Activated naive CD8-positive, alpha-beta T cell treated with anti-CD3 and anti-CD28 coated beads, Interleukin-2, amount 10 ng/mL, durations not matched to agents 7 days and 5 days (primary cell): Measurements from ENCODE around the gene TM9SF3. TPM values are rescaled to one million over a fixed set of nuclear protein-coding genes. Genes with fewer than 3 reads are reported as not detected.
"Not testable (repeated sequence)": the region's sequence is repeated elsewhere in the genome, so short reads cannot be mapped to it uniquely, and the experiment has no call there.

Experiments
- ATAC-seq: fragments of 150-1000 bp; cut with Tn5 transposase; one replicate; pipeline ENCODE4 v1.10.0; 2021; ENCODE audit warnings: low read depth, moderate library complexity
- POLR2A ChIA-PET: fragments of 350-600 bp; sonication (Branson Sonifier 250); formaldehyde crosslinking; loops from one replicate; lab custom pipeline; 2021; ENCODE audit warnings: antibody characterized with exemption; lab: Charles Lee
- DNase-seq: peaks from one replicate; pipeline ENCODE4 v3.0.0; 2021
- H3K27ac Mint-ChIP-seq: one replicate; pipeline ENCODE4 v1.8.0; 2022; ENCODE audit warnings: mild to moderate bottlenecking, mixed read lengths
- H3K27me3 Mint-ChIP-seq: one replicate; pipeline ENCODE4 v1.8.0; 2022; ENCODE audit warnings: mild to moderate bottlenecking, moderate library complexity, mixed read lengths
- H3K36me3 Mint-ChIP-seq: one replicate; pipeline ENCODE4 v1.8.0; 2021; ENCODE audit warnings: mild to moderate bottlenecking, mixed read lengths
- H3K4me1 Mint-ChIP-seq: one replicate; pipeline ENCODE4 v1.8.0; 2021; ENCODE audit warnings: mixed read lengths
- H3K4me3 Mint-ChIP-seq: one replicate; pipeline ENCODE4 v1.8.0; 2022; ENCODE audit warnings: mild to moderate bottlenecking, moderate library complexity, mixed read lengths
- H3K9me3 Mint-ChIP-seq: one replicate; pipeline ENCODE4 v1.8.0; 2021; ENCODE audit warnings: mixed read lengths
- total RNA-seq, 2 experiments: library from RNA; stranded (reverse); gene quantifications; one replicate each; pipeline ENCODE4 v1.2.3, GENCODE V29; 2021

Gene TM9SF3
- total RNA-seq, 2 experiments from 2014 or later: 72.9 to 75.2 TPM

GRCh38 chr10:96573036-96573435, 13.8 kb downstream of the TM9SF3 start:
- no peak for DNase-seq
- Mint-ChIP-seq H3K4me1 (peaks cover 16% of the 10 kb centered on the region), H3K27me3 (no peaks in the 10 kb centered on the region), H3K27ac (no peak overlapping the region), H3K4me3 (no peak overlapping the region), H3K9me3 (no peaks in the 10 kb centered on the region), H3K36me3 (peaks cover 35% of the 10 kb centered on the region)
- ATAC-seq: no peak
- POLR2A ChIA-PET: interaction anchor here (0.6 kb wide), 1 partner anchor 10 kb away, joined by 3 read pairs; no protein-coding TSS in a partner anchor

- Mint-ChIP-seq H3K4me3 (no peak overlapping the region), H3K4me1 (peaks cover 21% of the 10 kb centered on the region), H3K36me3 (peaks cover 34% of the 10 kb centered on the region), H3K27ac (no peak overlapping the region), H3K27me3 (no peaks in the 10 kb centered on the region), H3K9me3 (no peaks in the 10 kb centered on the region)
- DNase-seq (no peak), ATAC-seq (no peak)
- POLR2A ChIA-PET: no interaction called here
Observed at GRCh38 chr10:96570983-96571964, 15.5 kb downstream of the TM9SF3 start.

DNA sequence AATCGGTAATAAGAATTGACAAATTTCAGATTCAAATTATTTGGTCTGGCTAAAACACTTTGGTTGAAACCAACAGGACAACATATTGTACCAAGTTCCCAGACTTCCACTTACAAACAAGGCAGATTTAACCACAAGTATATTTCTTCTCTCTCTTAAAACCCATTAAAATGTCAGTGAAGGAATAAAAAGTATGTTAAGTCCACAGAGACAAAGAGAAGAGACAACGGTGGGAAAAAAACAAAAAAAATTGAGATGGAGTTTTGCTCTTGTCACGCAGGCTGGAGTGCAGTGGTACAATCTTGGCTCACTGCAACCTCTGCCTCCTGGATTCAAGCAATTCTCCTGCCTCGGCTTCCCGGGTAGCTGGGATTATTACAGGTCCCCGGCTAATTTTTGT, 16.3 kb downstream of the TM9SF3 start:
- H3K4me3 Mint-ChIP-seq: no peak overlapping the region
- H3K27me3 Mint-ChIP-seq: no peaks in the 10 kb centered on the region
- H3K9me3 Mint-ChIP-seq: no peaks in the 10 kb centered on the region
- H3K27ac Mint-ChIP-seq: peak overlapping the region; percentile 31
- POLR2A ChIA-PET: no interaction called here
- no peak for DNase-seq
- H3K36me3 Mint-ChIP-seq: peaks cover 31% of the 10 kb centered on the region
- no peak for ATAC-seq
- peaks cover 25% of the 10 kb centered on the region for H3K4me1 Mint-ChIP-seq

GRCh38 chr10:96568402-96568801, 18.4 kb downstream of the TM9SF3 start:
- POLR2A ChIA-PET: no interaction called here
- Mint-ChIP-seq H3K9me3 (no peaks in the 10 kb centered on the region), H3K27me3 (no peaks in the 10 kb centered on the region), H3K4me3 (no peak overlapping the region), H3K27ac (no peak overlapping the region), H3K36me3 (peaks cover 19% of the 10 kb centered on the region), H3K4me1 (peaks cover 21% of the 10 kb centered on the region)
- ATAC-seq (no peak), DNase-seq (no peak)

GRCh38 chr10:96565774-96566173, 21.0 kb downstream of the TM9SF3 start:
- Mint-ChIP-seq H3K27me3 (no peaks in the 10 kb centered on the region), H3K4me1 (peaks cover 19% of the 10 kb centered on the region), H3K9me3 (no peaks in the 10 kb centered on the region), H3K27ac (no peak overlapping the region), H3K36me3 (peaks cover 22% of the 10 kb centered on the region), H3K4me3 (no peak overlapping the region)
- DNase-seq (no peak), ATAC-seq (peak; percentile 36)
- POLR2A ChIA-PET: no interaction called here

- ATAC-seq: no peak
- H3K27ac Mint-ChIP-seq: no peak overlapping the region
Observed at GRCh38 chr10:96560966-96561887, 25.6 kb downstream of the TM9SF3 start.

GRCh38 chr10:96560489-96560888, 26.3 kb downstream of the TM9SF3 start:
- Mint-ChIP-seq H3K36me3 (peaks cover 20% of the 10 kb centered on the region), H3K27ac (no peak overlapping the region), H3K4me3 (no peak overlapping the region), H3K27me3 (no peaks in the 10 kb centered on the region), H3K9me3 (no peaks in the 10 kb centered on the region), H3K4me1 (no peaks in the 10 kb centered on the region)
- POLR2A ChIA-PET: no interaction called here
- DNase-seq: no peak
- ATAC-seq: no peak

More at GRCh38 chr10:96560966-96561887, 25.6 kb downstream of the TM9SF3 start:
- peaks cover 20% of the 10 kb centered on the region for H3K36me3 Mint-ChIP-seq
- peaks cover 4% of the 10 kb centered on the region for H3K4me1 Mint-ChIP-seq
- H3K27me3 Mint-ChIP-seq: no peaks in the 10 kb centered on the region
- H3K4me3 Mint-ChIP-seq: no peak overlapping the region
- POLR2A ChIA-PET: no interaction called here
- no peaks in the 10 kb centered on the region for H3K9me3 Mint-ChIP-seq
- no peak for DNase-seq

GRCh38 chr10:96556003-96556402, 30.8 kb downstream of the TM9SF3 start:
- H3K27ac Mint-ChIP-seq: no peak overlapping the region
- ATAC-seq (no peak), DNase-seq (no peak)

GRCh38 chr10:96555330-96555729, 31.5 kb downstream of the TM9SF3 start:
- ATAC-seq (no peak), DNase-seq (no peak)
- no peak overlapping the region for H3K27ac Mint-ChIP-seq
- H3K4me1 Mint-ChIP-seq: no peaks in the 10 kb centered on the region
- H3K27me3 Mint-ChIP-seq: no peaks in the 10 kb centered on the region
- no peak overlapping the region for H3K4me3 Mint-ChIP-seq
- POLR2A ChIA-PET: no interaction called here
- H3K9me3 Mint-ChIP-seq: no peaks in the 10 kb centered on the region
- H3K36me3 Mint-ChIP-seq: peaks cover 11% of the 10 kb centered on the region

More at GRCh38 chr10:96556003-96556402, 30.8 kb downstream of the TM9SF3 start:
- H3K4me3 Mint-ChIP-seq: no peak overlapping the region
- POLR2A ChIA-PET: no interaction called here
- no peaks in the 10 kb centered on the region for H3K4me1 Mint-ChIP-seq
- H3K36me3 Mint-ChIP-seq: peaks cover 15% of the 10 kb centered on the region
- H3K9me3 Mint-ChIP-seq: no peaks in the 10 kb centered on the region
- H3K27me3 Mint-ChIP-seq: no peaks in the 10 kb centered on the region

- Mint-ChIP-seq H3K27me3 (no peaks in the 10 kb centered on the region), H3K36me3 (peaks cover 22% of the 10 kb centered on the region), H3K9me3 (no peaks in the 10 kb centered on the region), H3K4me3 (no peak overlapping the region), H3K27ac (no peak overlapping the region), H3K4me1 (peaks cover 2% of the 10 kb centered on the region)
- POLR2A ChIA-PET: no interaction called here
- DNase-seq (no peak), ATAC-seq (no peak)
Observed at GRCh38 chr10:96548589-96548988, 38.2 kb downstream of the TM9SF3 start.

GRCh38 chr10:96545558-96545957, 41.3 kb downstream of the TM9SF3 start:
- H3K9me3 Mint-ChIP-seq, POLR2A ChIA-PET, ATAC-seq, H3K4me3 Mint-ChIP-seq, H3K27me3 Mint-ChIP-seq, H3K27ac Mint-ChIP-seq, DNase-seq, H3K4me1 Mint-ChIP-seq: not testable (repeated sequence)
- peaks cover 30% of the 10 kb centered on the region for H3K36me3 Mint-ChIP-seq

- DNase-seq (no peak), ATAC-seq (no peak)
- POLR2A ChIA-PET: no interaction called here
- Mint-ChIP-seq H3K36me3 (peaks cover 40% of the 10 kb centered on the region), H3K9me3 (no peaks in the 10 kb centered on the region), H3K27ac (no peak overlapping the region), H3K4me1 (peaks cover 3% of the 10 kb centered on the region), H3K27me3 (no peaks in the 10 kb centered on the region), H3K4me3 (no peak overlapping the region)
Observed at GRCh38 chr10:96541921-96542320, 44.9 kb downstream of the TM9SF3 start.

DNA sequence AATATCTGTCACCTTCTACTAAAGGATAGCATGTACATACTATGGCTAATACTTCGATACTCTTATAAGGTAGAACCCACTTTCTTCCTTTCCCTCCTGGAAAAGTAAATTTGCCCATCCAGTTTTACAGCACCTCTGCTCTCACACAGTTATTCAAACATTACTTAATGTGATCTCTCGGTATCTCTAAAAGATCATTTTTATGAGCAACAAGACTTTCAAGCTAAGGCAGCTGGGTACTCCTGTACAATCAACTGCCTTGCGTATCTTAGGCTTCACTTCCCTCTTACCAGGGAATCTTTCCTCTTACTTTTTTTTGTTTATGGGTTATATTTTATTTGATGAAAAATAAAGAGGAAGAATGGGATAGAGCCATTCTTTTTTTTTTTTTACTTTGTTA, 46.6 kb downstream of the TM9SF3 start:
- no peak for ATAC-seq
- no peak overlapping the region for H3K27ac Mint-ChIP-seq
- H3K27me3 Mint-ChIP-seq: no peaks in the 10 kb centered on the region
- H3K4me3 Mint-ChIP-seq: no peak overlapping the region
- H3K36me3 Mint-ChIP-seq: peaks cover 35% of the 10 kb centered on the region
- no peak for DNase-seq
- POLR2A ChIA-PET: interaction anchor here (0.7 kb wide), 1 partner anchor 47 kb away, joined by 3 read pairs; no protein-coding TSS in a partner anchor
- H3K4me1 Mint-ChIP-seq: peaks cover 3% of the 10 kb centered on the region
- H3K9me3 Mint-ChIP-seq: no peaks in the 10 kb centered on the region
